ENCODE results near the gene TOX2. TPM values are rescaled to one million over a fixed set of nuclear protein-coding genes. Genes with fewer than 3 reads are reported as not detected.

The TOX2 gene
- total and polyA plus RNA-seq, 10 donors: 1.1 to 6.4 (median 5.0) TPM

- intact Hi-C loops (cut with DNase I; ENCODE audit: low total_unique reads): no loop called here
- H3K9me3 ChIP-seq: no peaks in the 10 kb centered on the region
- peaks cover 0 to 38% (median 0%) of the 10 kb centered on the region in 7 donors for H3K27me3 ChIP-seq (replicated peaks in 1 of 7)
- H3K27ac ChIP-seq: no peak overlapping the region
- no peak overlapping the region for H3K4me3 ChIP-seq
- 79 to 86% (median 80%) methylated on average over 10 to 12 of the region's 12 CpGs for WGBS, 5 donors
- peaks cover 0 to 33% (median 17%) of the 10 kb centered on the region in 6 donors for H3K4me1 ChIP-seq
- DNase-seq: no peak
- TF ChIP-seq POLR2A (IDR thresholded peaks at IDR 0.05) (no peak), CTCF (IDR thresholded peaks at IDR 0.05 in 8 of 11, conservative IDR thresholded peaks at IDR 0.05 in 3 of 11) (no peak), POLR2AphosphoS5 (IDR thresholded peaks at IDR 0.05) (no peak)
- no peaks in the 10 kb centered on the region for H3K36me3 ChIP-seq
Measured at GRCh38 chr20:44020406-44021148, 105.9 kb downstream of the TOX2 start.

- TF ChIP-seq CTCF (IDR thresholded peaks at IDR 0.05 in 8 of 11, conservative IDR thresholded peaks at IDR 0.05 in 3 of 11) (no peak), POLR2AphosphoS5 (IDR thresholded peaks at IDR 0.05) (no peak), POLR2A (IDR thresholded peaks at IDR 0.05) (no peak)
- Histone ChIP-seq H3K27ac (no peak overlapping the region), H3K9me3 (no peaks in the 10 kb centered on the region), H3K4me1 (peaks cover 0 to 33% (median 17%) of the 10 kb centered on the region in 6 donors), H3K27me3 (replicated peaks in 1 of 7) (peaks cover 0 to 41% (median 0%) of the 10 kb centered on the region in 7 donors), H3K4me3 (no peak overlapping the region), H3K36me3 (no peaks in the 10 kb centered on the region)
- intact Hi-C loops (cut with DNase I; ENCODE audit: low total_unique reads): no loop called here
- DNase-seq: no peak
- 91 to 98% (median 96%) methylated on average over 6 of the region's 6 CpGs for WGBS, 5 donors
Measured at GRCh38 chr20:44021186-44021585, 106.5 kb downstream of the TOX2 start.

- no peak for DNase-seq
- H3K27me3 ChIP-seq (replicated peaks in 1 of 7): peaks cover 0 to 34% (median 0%) of the 10 kb centered on the region in 7 donors
- intact Hi-C loops (cut with DNase I; ENCODE audit: low total_unique reads): no loop called here
- no peak overlapping the region for H3K27ac ChIP-seq
- TF ChIP-seq CTCF (IDR thresholded peaks at IDR 0.05 in 8 of 11, conservative IDR thresholded peaks at IDR 0.05 in 3 of 11) (no peak), POLR2A (IDR thresholded peaks at IDR 0.05) (no peak), POLR2AphosphoS5 (IDR thresholded peaks at IDR 0.05) (no peak)
- no peaks in the 10 kb centered on the region for H3K9me3 ChIP-seq
- WGBS, 5 donors: 91 to 95% (median 91%) methylated on average over 10 of the region's 10 CpGs
- peaks cover 0 to 33% (median 17%) of the 10 kb centered on the region in 6 donors for H3K4me1 ChIP-seq
- H3K36me3 ChIP-seq: no peaks in the 10 kb centered on the region
- H3K4me3 ChIP-seq: no peak overlapping the region
Measured at GRCh38 chr20:44021900-44022299, 107.2 kb downstream of the TOX2 start.

- 75 to 90% (median 88%) methylated on average over 2 of the region's 2 CpGs for WGBS, 5 donors
- intact Hi-C loops (cut with DNase I; ENCODE audit: low total_unique reads): no loop called here
- H3K27ac ChIP-seq: no peak overlapping the region
Measured at GRCh38 chr20:44022464-44022863, 107.8 kb downstream of the TOX2 start.

More at GRCh38 chr20:44022464-44022863, 107.8 kb downstream of the TOX2 start:
- H3K9me3 ChIP-seq: no peaks in the 10 kb centered on the region
- H3K27me3 ChIP-seq (replicated peaks in 1 of 7): peaks cover 0 to 28% (median 0%) of the 10 kb centered on the region in 7 donors
- H3K4me3 ChIP-seq: no peak overlapping the region
- DNase-seq: no peak
- peaks cover 0 to 33% (median 17%) of the 10 kb centered on the region in 6 donors for H3K4me1 ChIP-seq
- no peaks in the 10 kb centered on the region for H3K36me3 ChIP-seq
- TF ChIP-seq CTCF (IDR thresholded peaks at IDR 0.05 in 8 of 11, conservative IDR thresholded peaks at IDR 0.05 in 3 of 11): no peak
- TF ChIP-seq POLR2AphosphoS5 (IDR thresholded peaks at IDR 0.05): no peak
- TF ChIP-seq POLR2A (IDR thresholded peaks at IDR 0.05): no peak
